Neuronal stem cell (in vitro differentiated cells): ENCODE results near the gene MAPK10.

Source experiments
- DNase-seq: peaks from one replicate; pipeline ENCODE4 v3.0.0-alpha.2; 2013; ENCODE audit warnings: low spot score
- H2AFZ ChIP-seq: one replicate; pipeline ENCODE4 v1.6.1; 2013; ENCODE audit warnings: mild to moderate bottlenecking, low read length, inconsistent platforms
- H2AK5ac ChIP-seq: 2 replicates; pipeline ENCODE4 v1.6.1; 2013; ENCODE audit warnings: low read depth, mild to moderate bottlenecking, inconsistent platforms, low read length, moderate library complexity, mixed read lengths
- H2BK120ac ChIP-seq: 2 replicates; pipeline ENCODE4 v1.6.1; 2013; ENCODE audit warnings: low read depth, mild to moderate bottlenecking, inconsistent platforms, low read length, moderate library complexity, mixed read lengths
- H2BK12ac ChIP-seq: one replicate; pipeline ENCODE4 v1.6.1; 2013; ENCODE audit warnings: low read length, inconsistent platforms
- H2BK15ac ChIP-seq: 2 replicates; pipeline ENCODE4 v1.6.1; 2013; ENCODE audit warnings: mild to moderate bottlenecking, low read length, inconsistent platforms, mixed read lengths
- H2BK5ac ChIP-seq: one replicate; pipeline ENCODE4 v1.6.1; 2013; ENCODE audit warnings: inconsistent platforms, mild to moderate bottlenecking, low read length, moderate library complexity
- H3K14ac ChIP-seq: one replicate; pipeline ENCODE4 v1.6.1; 2013; ENCODE audit warnings: low read length, inconsistent platforms
- H3K18ac ChIP-seq: 2 replicates; pipeline ENCODE4 v1.6.1; 2013; ENCODE audit warnings: low read length, inconsistent platforms
- H3K23ac ChIP-seq: 2 replicates; pipeline ENCODE4 v1.6.1; 2013; ENCODE audit warnings: low read depth, mild to moderate bottlenecking, mixed read lengths, low read length, inconsistent platforms; ENCODE audit not compliant: poor library complexity
- H3K27ac ChIP-seq: replicated peaks from 3 replicates; pipeline ENCODE4 v1.5.1; 2013; ENCODE audit warnings: low read length, inconsistent platforms
- H3K27me3 ChIP-seq, 3 experiments: 2 replicates each; pipeline ENCODE4 v1.6.1; 2013; ENCODE audit warnings: low read length in 3 of 3, mild to moderate bottlenecking in 2 of 3, inconsistent platforms in 1 of 3, low read depth in 1 of 3, mixed read lengths in 1 of 3, moderate library complexity in 1 of 3; ENCODE audit not compliant: control insufficient read depth in 3 of 3, insufficient read depth in 3 of 3
- H3K36me3 ChIP-seq, 2 donors: replicated peaks in 1 of 2; 2 replicates each; pipeline ENCODE4 v1.6.1; 2013; ENCODE audit warnings: low read length in 2 of 2; ENCODE audit not compliant: control insufficient read depth in 2 of 2, insufficient read depth in 2 of 2
- H3K4ac ChIP-seq: 2 replicates; pipeline ENCODE4 v1.6.1; 2013; ENCODE audit warnings: inconsistent platforms, mild to moderate bottlenecking, low read length, moderate library complexity
- H3K4me1 ChIP-seq, 2 donors: 1 replicate in 1 of 2; 2 replicates in 1 of 2; pipeline ENCODE4 v1.6.1; 2013; ENCODE audit warnings: low read length in 2 of 2, low read depth in 1 of 2; ENCODE audit not compliant: control insufficient read depth in 2 of 2, insufficient read depth in 1 of 2
- H3K4me2 ChIP-seq: one replicate; pipeline ENCODE4 v1.6.1; 2013; ENCODE audit warnings: mild to moderate bottlenecking, low read length, inconsistent platforms; ENCODE audit not compliant: insufficient read depth, poor library complexity, severe bottlenecking
- H3K4me3 ChIP-seq, 2 donors: 2 replicates each; pipeline ENCODE4 v1.5.1; 2013; ENCODE audit warnings: low read length in 2 of 2, mild to moderate bottlenecking in 2 of 2, inconsistent platforms in 1 of 2, moderate library complexity in 1 of 2
- H3K79me1 ChIP-seq: one replicate; pipeline ENCODE4 v1.6.1; 2013; ENCODE audit warnings: low read depth, mild to moderate bottlenecking, inconsistent platforms, low read length, moderate library complexity
- H3K9ac ChIP-seq: one replicate; pipeline ENCODE4 v1.6.1; 2013; ENCODE audit warnings: mild to moderate bottlenecking, low read depth, low read length, inconsistent platforms; ENCODE audit not compliant: poor library complexity
- H3K9me3 ChIP-seq, 2 donors: replicated peaks in 1 of 2; 2 replicates each; pipeline versions ENCODE3 to v1.6.1; 2013; ENCODE audit warnings: low read length in 2 of 2, mild to moderate bottlenecking in 2 of 2, inconsistent platforms in 1 of 2, low read depth in 1 of 2, mixed read lengths in 1 of 2, moderate library complexity in 1 of 2; ENCODE audit not compliant: control insufficient read depth in 2 of 2, insufficient read depth in 1 of 2
- H4K8ac ChIP-seq: one replicate; pipeline ENCODE4 v1.6.1; 2013; ENCODE audit warnings: low read depth, mild to moderate bottlenecking, inconsistent platforms, low read length, moderate library complexity
- H4K91ac ChIP-seq: one replicate; pipeline ENCODE4 v1.6.1; 2013; ENCODE audit warnings: low read length, low read depth, mild to moderate bottlenecking, inconsistent platforms; ENCODE audit not compliant: poor library complexity
- WGBS, 2 donors: extraction: QIAGEN DNeasy Blood & Tissue Kit; methylation state at CpG; one replicate each; pipeline ENCODE4 v1.1.7; 2013; ENCODE audit warnings: missing lambda C conversion rate in 2 of 2, mixed read lengths in 1 of 2; ENCODE audit not compliant: insufficient read length in 2 of 2, insufficient replicate concordance in 1 of 2; ENCODE audit errors: extremely low coverage in 2 of 2; 5-methylcytosine and 5-hydroxymethylcytosine counted together

Gene MAPK10

DNA sequence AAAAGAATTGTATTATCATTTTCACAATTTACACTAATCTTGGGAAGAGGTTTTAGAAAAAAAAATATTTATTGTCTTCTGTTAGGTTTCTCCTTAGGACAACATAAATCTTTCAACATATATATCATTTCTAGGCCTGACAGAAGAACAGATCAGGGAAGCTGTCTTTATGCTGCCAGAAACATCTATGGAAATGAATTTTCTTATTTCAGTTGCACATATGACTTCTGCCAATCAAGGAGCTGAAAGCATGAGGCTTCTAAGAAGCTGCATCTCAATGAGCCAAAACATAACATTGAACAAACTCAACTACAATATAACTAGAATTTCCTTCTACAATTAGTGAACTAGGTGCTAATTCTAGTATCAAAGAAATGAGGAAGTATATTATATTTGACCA, 258.4 kb downstream of the MAPK10 start:
- Histone ChIP-seq H2BK120ac (no peak overlapping the region), H3K4me2 (no peak overlapping the region), H3K9me3 (peaks cover 0 to 4% of the 10 kb centered on the region in 2 donors), H4K8ac (no peak overlapping the region), H3K14ac (no peak overlapping the region), H3K27ac (no peak overlapping the region), H3K4ac (no peak overlapping the region), H2AK5ac (no peak overlapping the region), H2AFZ (no peak overlapping the region), H3K4me1 (peaks cover 0 to 2% of the 10 kb centered on the region in 2 donors), H3K23ac (no peak overlapping the region), H2BK12ac (no peak overlapping the region), H2BK15ac (no peak overlapping the region), H2BK5ac (no peak overlapping the region), H3K79me1 (no peaks in the 10 kb centered on the region), H4K91ac (no peak overlapping the region), H3K18ac (no peak overlapping the region), H3K9ac (no peak overlapping the region), H3K27me3 (no peaks in the 10 kb centered on the region), H3K36me3 (peaks cover 1 to 99% of the 10 kb centered on the region in 2 donors), H3K4me3 (no peak overlapping the region)
- no peak for DNase-seq

DNA sequence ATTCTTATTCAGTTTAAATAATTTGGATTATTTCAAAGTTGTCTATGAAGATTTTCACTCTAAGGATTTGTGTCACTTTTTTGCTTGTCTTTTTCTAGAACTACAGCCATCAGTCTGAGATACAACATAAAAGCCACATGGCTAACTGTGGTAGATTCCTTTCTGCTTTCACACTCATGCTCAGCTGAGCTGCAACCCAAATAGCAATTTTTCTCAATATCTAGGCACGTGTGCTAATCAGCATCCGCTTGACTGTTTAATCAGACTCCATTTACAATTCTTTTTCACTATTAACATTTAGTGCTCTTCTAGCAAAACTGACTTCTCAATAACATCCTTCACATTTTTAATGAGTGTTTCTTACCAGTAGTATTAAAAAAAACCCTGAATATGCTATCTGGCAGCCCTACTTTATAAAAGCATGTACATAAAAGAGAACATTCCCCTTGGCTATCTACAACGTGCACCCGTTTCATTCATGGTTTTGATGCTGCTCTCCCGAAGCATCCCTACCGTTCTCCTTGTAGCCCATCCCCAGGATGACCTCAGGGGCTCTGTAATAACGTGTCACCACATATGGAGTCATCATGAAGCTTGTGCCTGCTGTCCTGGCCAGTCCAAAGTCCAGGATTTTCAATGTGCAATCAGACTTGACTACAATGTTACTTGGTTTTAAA, 259.2 kb downstream of the MAPK10 start:
- H3K4ac ChIP-seq, result no peak overlapping the region
- H2AFZ ChIP-seq, result no peak overlapping the region
- H3K4me2 ChIP-seq, result no peak overlapping the region
- H2BK15ac ChIP-seq, result no peak overlapping the region
- H3K4me1 ChIP-seq, result peaks cover 0 to 2% of the 10 kb centered on the region in 2 donors
- WGBS, 2 donors, result no CpG with 5 or more reads among the region's 7 CpGs
- H2BK12ac ChIP-seq, result no peak overlapping the region
- H3K9me3 ChIP-seq, result peaks cover 0 to 4% of the 10 kb centered on the region in 2 donors
- DNase-seq, result no peak
- H2AK5ac ChIP-seq, result no peak overlapping the region
- H2BK5ac ChIP-seq, result no peak overlapping the region
- no peak overlapping the region for H3K4me3 ChIP-seq
- no peak overlapping the region for H3K9ac ChIP-seq
- H3K23ac ChIP-seq, result no peak overlapping the region
- no peak overlapping the region for H3K14ac ChIP-seq
- no peaks in the 10 kb centered on the region for H3K79me1 ChIP-seq
- no peak overlapping the region for H4K8ac ChIP-seq
- H3K36me3 ChIP-seq, result peaks cover 1 to 99% of the 10 kb centered on the region in 2 donors
- no peaks in the 10 kb centered on the region for H3K27me3 ChIP-seq
- no peak overlapping the region for H3K18ac ChIP-seq
- no peak overlapping the region for H3K27ac ChIP-seq
- no peak overlapping the region for H2BK120ac ChIP-seq
- no peak overlapping the region for H4K91ac ChIP-seq

DNA sequence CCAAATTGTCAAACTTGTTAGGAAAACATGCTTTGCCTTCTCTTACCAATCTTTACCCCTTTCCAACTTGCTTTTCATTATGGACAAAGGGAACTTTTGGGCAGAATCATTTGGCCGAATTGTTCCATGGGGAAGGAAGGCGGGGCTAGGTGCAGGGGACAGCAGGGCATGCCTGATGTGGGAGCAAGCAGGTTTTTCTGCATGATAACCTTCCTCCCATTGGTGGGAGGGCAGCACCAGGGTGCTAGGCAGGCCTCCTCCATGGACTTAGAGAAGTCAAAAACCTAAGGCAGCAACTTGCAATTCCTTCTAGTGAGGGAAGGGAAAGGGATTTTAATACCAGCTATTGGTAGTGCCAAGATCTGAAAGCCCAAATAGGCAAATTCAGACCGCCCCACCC, 260.5 kb downstream of the MAPK10 start:
- Histone ChIP-seq H3K4me2 (no peak overlapping the region), H2BK15ac (no peak overlapping the region), H4K8ac (no peak overlapping the region), H2BK5ac (no peak overlapping the region), H3K79me1 (no peaks in the 10 kb centered on the region), H4K91ac (no peak overlapping the region), H3K4me3 (no peak overlapping the region), H2AK5ac (no peak overlapping the region), H2BK12ac (no peak overlapping the region), H2AFZ (no peak overlapping the region), H3K4me1 (peaks cover 0 to 2% of the 10 kb centered on the region in 2 donors), H3K27ac (no peak overlapping the region), H3K9me3 (peaks cover 0 to 4% of the 10 kb centered on the region in 2 donors), H3K27me3 (no peaks in the 10 kb centered on the region), H2BK120ac (no peak overlapping the region), H3K4ac (no peak overlapping the region), H3K36me3 (peaks cover 1 to 98% of the 10 kb centered on the region in 2 donors), H3K23ac (no peak overlapping the region), H3K9ac (no peak overlapping the region), H3K18ac (no peak overlapping the region), H3K14ac (no peak overlapping the region)
- DNase-seq, result no peak
- WGBS, 2 donors, result no CpG with 5 or more reads among the region's 3 CpGs

DNA sequence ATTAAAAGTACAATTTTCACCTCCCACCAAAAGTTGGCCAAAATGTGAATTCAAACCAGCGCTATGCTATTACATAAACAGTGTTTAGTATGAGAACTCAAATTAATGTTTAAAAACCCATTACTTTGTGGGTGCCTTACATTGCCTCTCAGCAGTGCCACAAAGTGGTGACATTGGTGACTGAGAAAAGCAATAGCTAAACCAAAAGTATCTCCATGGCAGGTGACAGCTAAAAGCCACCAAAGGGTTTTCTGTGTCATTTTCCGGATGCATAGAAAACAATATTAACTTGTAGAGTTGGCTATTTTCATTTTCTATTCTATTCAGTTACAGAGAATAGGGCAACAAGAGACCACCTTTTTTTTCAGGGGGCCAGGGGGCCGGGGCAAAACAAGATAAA, 261.2 kb downstream of the MAPK10 start:
- Histone ChIP-seq H3K4me3 (no peak overlapping the region), H3K4ac (no peak overlapping the region), H3K4me2 (no peak overlapping the region), H3K23ac (no peak overlapping the region), H3K4me1 (peaks cover 0 to 2% of the 10 kb centered on the region in 2 donors), H2AFZ (no peak overlapping the region), H3K36me3 (peaks cover 1 to 95% of the 10 kb centered on the region in 2 donors), H2BK15ac (no peak overlapping the region), H2AK5ac (no peak overlapping the region), H2BK5ac (no peak overlapping the region), H3K9me3 (peaks cover 0 to 4% of the 10 kb centered on the region in 2 donors), H3K14ac (no peak overlapping the region), H3K27me3 (no peaks in the 10 kb centered on the region), H4K8ac (no peak overlapping the region), H2BK120ac (no peak overlapping the region), H3K79me1 (no peaks in the 10 kb centered on the region), H3K27ac (no peak overlapping the region), H3K9ac (no peak overlapping the region), H3K18ac (no peak overlapping the region), H4K91ac (no peak overlapping the region), H2BK12ac (no peak overlapping the region)
- WGBS, 2 donors, result no CpG with 5 or more reads among the region's 3 CpGs
- DNase-seq, result no peak
